HepG2 (cell line): ENCODE data around the gene C16orf89. TPM values are rescaled to one million over a fixed set of nuclear protein-coding genes. Genes with fewer than 3 reads are reported as not detected.
A peak's percentile ranks its signal among the peaks of the same experiment; 100 is the strongest.
"Not testable (repeated sequence)": the region's sequence is repeated elsewhere in the genome, so short reads cannot be mapped to it uniquely, and the experiment has no call there.

Experiments
- ATAC-seq: fragments of 200-7000 bp; cut with Tn5 transposase; 3 replicates; pipeline ENCODE4 v1.9.1; 2020; ENCODE audit warnings: mild to moderate bottlenecking, moderate library complexity
- BruUV-seq: library from RNA; stranded (reverse); fragments of 400-500 nt; replicated peaks from 2 replicates; lab custom pipeline; 2021; lab: Mats Ljungman, UMichigan
- CTCF ChIA-PET: fragments of 300-600 bp; formaldehyde crosslinking; extraction: SDS; loops from one replicate; lab custom pipeline; 2021; ENCODE audit warnings: low total read pairs, inconsistent platforms, low intra/inter-chr PET ratio; lab: Yijun Ruan, JAX
- POLR2A ChIA-PET: fragments of 350-600 bp; sonication (Branson Sonifier 250); formaldehyde crosslinking; loops from one replicate; lab custom pipeline; 2020; ENCODE audit warnings: antibody characterized with exemption, inconsistent platforms; lab: Yijun Ruan, JAX
- DNase-seq: peaks from one replicate; pipeline ENCODE4 v3.0.0-alpha.2; 2015; ENCODE audit warnings: low spot score
- FAIRE-seq: peaks from 3 replicates; lab custom pipeline; 2011; peaks lifted over from hg19 to GRCh38; lab: Jason Lieb, UNC
- H2AFZ ChIP-seq: one replicate; pipeline ENCODE4 v1.6.1; 2011; ENCODE audit warnings: low read length, inconsistent platforms
- H3K27ac ChIP-seq: fragments of 300-600 bp; 3 replicates; pipeline ENCODE4 v1.8.0; 2011; ENCODE audit warnings: mixed run types, mild to moderate bottlenecking, mixed read lengths, low read length, inconsistent platforms; ENCODE audit not compliant: insufficient read depth; ENCODE audit errors: extremely low read length
- H3K27me3 ChIP-seq, 2 experiments: fragments of 200-600 bp in 1 of 2; 2 replicates in 1 of 2; 3 replicates in 1 of 2; pipeline versions ENCODE4 v1.6.0 to v1.8.0; 2011; ENCODE audit warnings: low read length in 2 of 2, mild to moderate bottlenecking in 2 of 2, moderate library complexity in 2 of 2, inconsistent platforms in 1 of 2; ENCODE audit not compliant: insufficient read depth in 2 of 2, control insufficient read depth in 1 of 2
- H3K36me3 ChIP-seq, 2 experiments: fragments of 200-600 bp in 1 of 2; replicated peaks in 1 of 2; 2 replicates in 1 of 2; 3 replicates in 1 of 2; pipeline versions ENCODE4 v1.5.1 to v1.8.0; 2011; ENCODE audit warnings: low read length in 2 of 2, inconsistent platforms in 1 of 2; ENCODE audit not compliant: insufficient read depth in 2 of 2, control insufficient read depth in 1 of 2
- H3K4me1 ChIP-seq: 2 replicates; pipeline ENCODE4 v1.5.1; 2012; ENCODE audit warnings: low read length, inconsistent platforms; ENCODE audit not compliant: insufficient read depth
- H3K4me2 ChIP-seq: 2 replicates; pipeline ENCODE4 v1.6.0; 2011; ENCODE audit warnings: low read depth, low read length, inconsistent platforms
- H3K4me3 ChIP-seq, 3 experiments: fragments of 200-600 bp in 1 of 3; sonication (generic), shearing (Covaris generic) in 1 of 3; replicated peaks in 1 of 3; 2 replicates each; pipeline ENCODE4 v1.5.1; 2011 to 2016; ENCODE audit warnings: low read length in 3 of 3, inconsistent platforms in 2 of 3, low read depth in 2 of 3, mild to moderate bottlenecking in 2 of 3, control low read depth in 1 of 3, mixed read lengths in 1 of 3; ENCODE audit not compliant: insufficient read depth in 1 of 3
- H3K79me2 ChIP-seq: one replicate; pipeline ENCODE4 v1.6.1; 2011; ENCODE audit warnings: low read length, inconsistent platforms; ENCODE audit not compliant: insufficient read depth
- H3K9ac ChIP-seq: 2 replicates; pipeline ENCODE4 v1.6.0; 2011; ENCODE audit warnings: mild to moderate bottlenecking, low read depth, low read length, inconsistent platforms; ENCODE audit not compliant: insufficient read depth
- H3K9me3 ChIP-seq: 2 replicates; pipeline ENCODE4 v1.5.1; 2012; ENCODE audit warnings: mild to moderate bottlenecking, low read length
- H4K20me1 ChIP-seq: 2 replicates; pipeline ENCODE4 v1.6.0; 2011; ENCODE audit warnings: inconsistent platforms, mild to moderate bottlenecking, low read length, moderate library complexity; ENCODE audit not compliant: insufficient read depth
- ATF7-NPFF ChIP-seq: sonication (generic); formaldehyde crosslinking; IDR thresholded peaks from 2 replicates; pipeline ENCODE4 v1.8.1; 2023; ENCODE audit warnings: mild to moderate bottlenecking, low read depth, missing genetic modification reagents, moderate library complexity
- CBX5 ChIP-seq: sonication (generic); formaldehyde crosslinking; IDR thresholded peaks from 2 replicates; pipeline ENCODE4 v1.4.0; 2020; ENCODE audit warnings: missing genetic modification reagents, borderline replicate concordance
- DR1 ChIP-seq: sonication (generic); formaldehyde crosslinking; IDR thresholded peaks from 2 replicates; pipeline ENCODE4 v1.8.0; 2021; ENCODE audit warnings: mild to moderate bottlenecking, missing genetic modification reagents, inconsistent platforms
- HNRNPK ChIP-seq: fragments of 200-400 bp; formaldehyde crosslinking; IDR thresholded peaks from 2 replicates; pipeline ENCODE4 v1.6.1; 2018; ENCODE audit warnings: low read length, low read depth, moderate library complexity, mild to moderate bottlenecking; ENCODE audit not compliant: poor library complexity, severe bottlenecking
- HOXA5 ChIP-seq: sonication (generic); formaldehyde crosslinking; IDR thresholded peaks from 2 replicates; pipeline ENCODE4 v1.4.0; 2020; ENCODE audit warnings: missing genetic modification reagents
- KLF15 ChIP-seq: sonication (generic); formaldehyde crosslinking; IDR thresholded peaks from 2 replicates; pipeline ENCODE4 v1.8.1; 2023; ENCODE audit warnings: borderline replicate concordance, mild to moderate bottlenecking, inconsistent platforms, missing genetic modification reagents, mixed read lengths
- MAF1 ChIP-seq: sonication (generic); formaldehyde crosslinking; IDR thresholded peaks from 2 replicates; pipeline ENCODE4 v1.5.0; 2020; ENCODE audit warnings: missing genetic modification reagents, borderline replicate concordance
- MXD3 ChIP-seq: IDR thresholded peaks from 2 replicates; pipeline ENCODE4 v1.6.1; 2016; ENCODE audit warnings: mild to moderate bottlenecking, missing biosample characterization, missing genetic modification reagents
- NFYC ChIP-seq: IDR thresholded peaks from 2 replicates; pipeline ENCODE4 v1.6.1; 2016; ENCODE audit warnings: missing genetic modification reagents, missing compliant biosample characterization
- NKX3-1 ChIP-seq: sonication (generic); formaldehyde crosslinking; IDR thresholded peaks from 2 replicates; pipeline ENCODE4 v1.5.0; 2020; ENCODE audit warnings: missing genetic modification reagents
- NONO ChIP-seq, 2 experiments: fragments of 450-650 bp in 1 of 2; sonication (generic) in 1 of 2; formaldehyde crosslinking in 1 of 2; IDR thresholded peaks in 1 of 2; conservative IDR thresholded peaks in 1 of 2; 2 replicates each; pipeline versions ENCODE4 v1.6.1 to v1.8.0; 2017 to 2022; ENCODE audit warnings: mild to moderate bottlenecking in 1 of 2, missing genetic modification reagents in 1 of 2, moderate library complexity in 1 of 2
- NR0B2 ChIP-seq: sonication (generic); formaldehyde crosslinking; IDR thresholded peaks from 2 replicates; pipeline ENCODE4 v1.4.0; 2020; ENCODE audit warnings: mild to moderate bottlenecking, missing genetic modification reagents
- PHF20 ChIP-seq: sonication (generic); formaldehyde crosslinking; IDR thresholded peaks from 2 replicates; pipeline ENCODE4 v1.5.0; 2020; ENCODE audit warnings: mild to moderate bottlenecking, missing genetic modification reagents
- REL ChIP-seq: sonication (generic); formaldehyde crosslinking; conservative IDR thresholded peaks from 2 replicates; pipeline ENCODE4 v1.8.0; 2022; ENCODE audit warnings: mild to moderate bottlenecking, missing genetic modification reagents, moderate library complexity
- THAP11 ChIP-seq: IDR thresholded peaks from 2 replicates; pipeline ENCODE4 v1.6.1; 2016; ENCODE audit warnings: missing biosample characterization, missing genetic modification reagents
- ZNF263 ChIP-seq: sonication (generic); formaldehyde crosslinking; IDR thresholded peaks from 2 replicates; pipeline ENCODE4 v1.4.0; 2020; ENCODE audit warnings: missing genetic modification reagents
- ZNF501 ChIP-seq: sonication (generic); formaldehyde crosslinking; IDR thresholded peaks from 2 replicates; pipeline ENCODE4 v1.5.1; 2020; ENCODE audit warnings: mild to moderate bottlenecking, moderate library complexity, missing genetic modification reagents
- ZNF543 ChIP-seq: sonication (generic); formaldehyde crosslinking; IDR thresholded peaks from 2 replicates; pipeline ENCODE4 v1.4.0; 2020; ENCODE audit warnings: mild to moderate bottlenecking, missing genetic modification reagents
- ZNF552 ChIP-seq: sonication (generic); formaldehyde crosslinking; IDR thresholded peaks from 2 replicates; pipeline ENCODE4 v1.9.0; 2022; ENCODE audit warnings: missing genetic modification reagents, mild to moderate bottlenecking, borderline replicate concordance
- ZNF614 ChIP-seq: IDR thresholded peaks from 2 replicates; pipeline ENCODE4 v1.6.1; 2018; ENCODE audit warnings: missing biosample characterization, missing genetic modification reagents, inconsistent platforms, borderline replicate concordance
- ZNF704 ChIP-seq: sonication (generic); formaldehyde crosslinking; IDR thresholded peaks from 2 replicates; pipeline ENCODE4 v1.8.1; 2023; ENCODE audit warnings: mild to moderate bottlenecking, inconsistent platforms, moderate library complexity, missing genetic modification reagents, borderline replicate concordance
- ZNF891 ChIP-seq: sonication (generic); formaldehyde crosslinking; IDR thresholded peaks from 2 replicates; pipeline ENCODE4 v1.5.0; 2020; ENCODE audit warnings: mild to moderate bottlenecking, missing genetic modification reagents
- WGBS: methylation state at CpG from one replicate; pipeline ENCODE4 v1.1.6; 2017; ENCODE audit warnings: low lambda C conversion rate; 5-methylcytosine and 5-hydroxymethylcytosine counted together
- in situ Hi-C: cut with HindIII; loops from 2 replicates; pipeline ENCODE4 v1.10.0; 2017; ENCODE audit warnings: low pct_unique_long_range_greater_than_20kb; ENCODE audit not compliant: extremely low pct_ligation_motif_present
- intact Hi-C: fragments of 100-400 bp; cut with micrococcal nuclease; formaldehyde crosslinking; loops from one replicate; pipeline ENCODE4 v1.10.0; 2022; ENCODE audit not compliant: unreplicated experiment
- polyA plus RNA-seq, 8 experiments: library from polyadenylated mRNA; depleted of rRNA in 3 of 8; stranded (reverse) in 7 of 8; unstranded in 1 of 8; fragments of >200 nt; fragmentation: Illumina TruSeq in 4 of 8; extraction: Trizol in 4 of 8; gene quantifications; 2 replicates each; pipeline versions ENCODE4 v1.2.1 to v1.2.3, GENCODE V29; 2011 to 2016; ENCODE audit warnings: low read depth in 4 of 8, missing spikeins in 1 of 8, mixed read lengths in 1 of 8; ENCODE audit not compliant: insufficient read depth in 1 of 8
- total RNA-seq, 5 experiments: library from RNA; depleted of rRNA; stranded (reverse); fragments of >200 nt; fragmentation: Illumina TruSeq; extraction: Trizol; gene quantifications; 2 replicates each; pipeline ENCODE4 v1.2.3, GENCODE V29; 2016; ENCODE audit warnings: low read depth in 1 of 5

C16orf89 gene
- total and polyA plus RNA-seq, 2 of the 13 experiments (the other 11 are each of a cell fraction or from before 2014, with no cell fraction given), result 1.9 to 3.4 TPM

- ATAC-seq, result peak; percentile 99
- CTCF ChIA-PET; H2AFZ ChIP-seq; H4K20me1 ChIP-seq; BruUV-seq; H3K9me3 ChIP-seq; H3K79me2 ChIP-seq; H3K27me3 ChIP-seq; H3K36me3 ChIP-seq; in situ Hi-C loops; TF ChIP-seq NONO (IDR thresholded peaks at IDR 0.05): not testable (repeated sequence)
- intact Hi-C loops, result loop anchor here (1.0 to 5.0 kb wide), 3 partner anchors 47 to 140 kb away; partner anchors contain the start of gene SEC14L5
- peak; percentile 100 for DNase-seq
- 1% methylated on average over 27 of the region's 67 CpGs for WGBS
- peak within 1 kb of the TSS; percentile 65 for H3K27ac ChIP-seq
- POLR2A ChIA-PET, result interaction anchor here (0.6 to 2.6 kb wide), 21 partner anchors 8 to 481 kb away, joined by 3 to 26 read pairs (median 5); partner anchors contain the start of genes ALG1, ANKS3, DNAAF8 and NAGPA
- peak within 1 kb of the TSS; percentile 68 to 89 (median 84) for H3K4me3 ChIP-seq
- H3K4me2 ChIP-seq, result peak within 1 kb of the TSS; percentile 84
- FAIRE-seq, result peak; percentile 66
- peaks cover 31% of the 10 kb centered on the region for H3K4me1 ChIP-seq
- H3K9ac ChIP-seq, result peak within 1 kb of the TSS; percentile 85
- peak; percentile 87; the same call in 1 of the 2 replicates for TF ChIP-seq HOXA5 (CRISPR knock-in tag)
- TF ChIP-seq REL (CRISPR knock-in tag), result peak; percentile 76; the same call in 1 of the 2 replicates
- peak; percentile 95 for TF ChIP-seq ZNF552
- TF ChIP-seq THAP11, result peak; percentile 71
- peak; percentile 84; the same call in 1 of the 2 replicates for TF ChIP-seq MAF1
- peak; percentile 38 for TF ChIP-seq ZNF891 (CRISPR knock-in tag)
- peak; percentile 65 for TF ChIP-seq PHF20 (CRISPR knock-in tag)
- peak; percentile 55; the same call in 1 of the 2 replicates for TF ChIP-seq NKX3-1 (CRISPR knock-in tag)
- peak; percentile 86; the same call in 1 of the 2 replicates for TF ChIP-seq ZNF704 (CRISPR knock-in tag)
- peak; percentile 98; the same call in 1 of the 2 replicates for TF ChIP-seq MXD3 (CRISPR knock-in tag)
- TF ChIP-seq CBX5 (CRISPR knock-in tag), result peak; percentile 24; the same call in 1 of the 2 replicates
- TF ChIP-seq NFYC (CRISPR knock-in tag), result peak; percentile 59
- peak; percentile 42 for TF ChIP-seq HNRNPK
- TF ChIP-seq NR0B2, result peak; percentile 98
- TF ChIP-seq ZNF543 (CRISPR knock-in tag), result peak; percentile 97; the same call in 1 of the 2 replicates
- TF ChIP-seq KLF15 (CRISPR knock-in tag), result peak; percentile 86; the same call in 1 of the 2 replicates
- peak; percentile 93 for TF ChIP-seq ATF7-NPFF
- 0 out of 2 replicates have a peak, but pooled peaks have one; percentile 16 for TF ChIP-seq ZNF614
- TF ChIP-seq ZNF501 (CRISPR knock-in tag), result peak; percentile 86; the same call in 1 of the 2 replicates
- TF ChIP-seq NONO (CRISPR knock-in tag; conservative IDR thresholded peaks at IDR 0.05), result peak; percentile 98
- peak; percentile 74 for TF ChIP-seq DR1
- 0 out of 2 replicates have a peak, but pooled peaks have one; percentile 31 for TF ChIP-seq ZNF263 (CRISPR knock-in tag)
Measured at GRCh38 chr16:5097470-5098220, 31.9 kb upstream of the C16orf89 start, which contains the start of gene EEF2KMT. TSS of gene EEF2KMT (minus strand) at chr16:5097795. CDS start at chr16:5097739, 56 bp downstream.
